Measurements from ENCODE around the gene TBCD.

Gene TBCD

GRCh38 chr17:82849076-82849945, 97.4 kb downstream of the TBCD start:
- no peak for DNase-seq (ENCODE audit: low read depth in 1 of 2, low spot score in 1 of 2)

DNA sequence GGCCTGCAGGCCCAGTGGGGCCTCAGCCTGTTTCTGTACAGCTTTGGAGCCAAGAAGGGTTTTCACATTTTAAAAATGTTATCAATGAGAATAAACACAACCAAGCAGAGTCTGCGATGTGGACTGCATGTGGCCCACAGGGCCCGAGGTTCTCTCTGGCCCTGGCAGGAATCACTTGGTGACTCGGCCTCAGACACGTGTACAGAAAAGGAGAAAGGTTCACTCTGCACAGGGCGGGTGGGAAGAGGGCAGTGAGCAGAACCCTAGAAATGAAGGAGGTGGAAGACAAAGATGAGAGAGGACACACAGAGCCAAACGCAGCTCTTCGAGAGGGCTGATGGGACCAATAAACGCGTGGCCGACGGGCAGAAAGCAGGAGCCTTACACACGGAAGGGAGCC, 99.5 kb downstream of the TBCD start:
- no peak for DNase-seq (ENCODE audit: low read depth in 1 of 2, low spot score in 1 of 2)

- DNase-seq (ENCODE audit: low read depth in 1 of 2, low spot score in 1 of 2) = no peak
Observed at GRCh38 chr17:82854226-82854625, 102.4 kb downstream of the TBCD start.

GRCh38 chr17:82856361-82856760, 104.5 kb downstream of the TBCD start:
- no peak for DNase-seq (ENCODE audit: low read depth in 1 of 2, low spot score in 1 of 2)

DNA sequence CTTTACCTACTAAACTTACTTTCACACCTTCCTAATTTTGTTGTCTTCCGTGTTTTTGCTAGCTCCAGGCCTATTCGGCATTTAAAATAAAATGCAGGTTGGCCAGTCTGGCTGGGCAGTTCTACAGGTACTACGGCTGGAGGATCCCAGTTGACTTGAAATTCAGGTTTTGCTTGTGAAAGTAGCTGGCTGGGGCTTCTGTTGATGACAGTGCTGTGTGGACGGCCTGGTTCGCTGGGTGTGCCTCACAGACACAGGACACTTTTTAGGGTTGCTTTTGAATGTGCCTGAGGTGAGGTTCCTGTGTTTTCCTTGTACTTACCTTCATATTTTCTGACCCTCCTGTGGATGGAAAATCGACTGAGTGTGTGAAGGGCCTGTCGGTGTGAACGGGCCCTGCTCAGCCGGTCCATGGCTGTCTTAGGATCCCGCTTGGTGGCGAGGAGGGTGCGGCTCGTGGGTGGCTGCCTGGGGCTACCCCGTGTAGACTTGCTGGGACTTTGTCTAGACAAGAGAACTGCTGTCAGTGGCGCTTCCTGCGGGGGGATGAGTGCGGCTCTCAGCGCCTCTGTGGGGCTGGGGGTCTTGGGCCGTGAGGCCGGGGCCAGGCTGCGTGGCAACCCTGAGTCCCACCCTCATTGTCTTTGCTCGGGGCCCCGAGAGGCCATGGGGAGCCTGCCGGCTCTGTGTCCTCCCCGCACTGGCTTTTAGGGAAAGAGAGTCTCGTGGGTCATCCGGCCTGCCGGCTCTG, 106.7 kb downstream of the TBCD start:
- no peak for DNase-seq (ENCODE audit: low read depth in 1 of 2, low spot score in 1 of 2)

DNA sequence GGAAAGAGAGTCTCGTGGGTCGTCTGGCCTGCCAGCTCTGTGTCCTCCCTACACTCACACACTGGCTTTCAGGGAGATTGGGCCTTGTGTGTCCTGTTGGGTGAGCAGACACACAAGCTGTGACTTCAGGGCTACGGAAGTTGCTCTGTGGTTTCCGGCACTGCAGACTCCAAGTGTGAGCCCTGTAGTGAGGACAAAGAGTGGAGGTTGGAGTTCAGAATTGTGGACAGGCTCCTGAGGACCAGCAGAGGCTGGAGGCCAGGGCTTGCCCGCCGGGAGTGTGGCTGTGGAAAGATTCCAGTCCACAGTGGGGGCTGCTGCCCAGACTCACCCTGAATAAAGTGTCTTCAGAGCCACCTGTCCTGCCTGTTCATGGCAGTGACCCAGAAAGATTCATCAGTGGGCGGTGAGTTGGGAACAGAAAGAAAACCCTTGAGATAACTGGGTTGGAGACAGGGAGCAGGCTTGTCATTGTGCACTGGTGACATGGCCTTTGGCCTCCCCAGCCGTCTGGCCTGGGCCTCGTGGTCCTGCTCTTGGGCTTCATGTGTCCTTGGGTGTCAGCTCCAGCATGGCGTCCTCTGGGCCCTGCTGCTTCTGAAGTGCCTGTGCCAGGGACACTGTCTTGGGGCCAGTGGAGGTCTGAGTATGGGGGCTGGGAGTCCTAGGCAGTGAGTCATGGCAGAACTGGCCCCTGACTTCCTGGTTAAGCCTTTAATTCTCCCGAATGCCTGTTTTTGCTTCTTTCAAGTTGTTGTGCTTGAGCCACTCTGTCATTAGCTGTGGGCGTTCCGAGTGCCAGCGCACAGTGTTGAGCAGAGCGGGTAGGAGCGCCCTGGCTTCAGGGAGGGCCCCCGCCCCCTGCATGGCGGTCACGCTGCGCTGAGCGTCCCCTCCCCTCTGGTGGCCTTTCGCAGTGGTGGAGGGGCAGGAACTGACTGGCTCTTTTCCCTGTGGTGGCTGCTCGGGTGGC, 107.9 kb downstream of the TBCD start:
- peak in 1 of 2 donors; percentile 28 for DNase-seq (ENCODE audit: low read depth in 1 of 2, low spot score in 1 of 2)

DNA sequence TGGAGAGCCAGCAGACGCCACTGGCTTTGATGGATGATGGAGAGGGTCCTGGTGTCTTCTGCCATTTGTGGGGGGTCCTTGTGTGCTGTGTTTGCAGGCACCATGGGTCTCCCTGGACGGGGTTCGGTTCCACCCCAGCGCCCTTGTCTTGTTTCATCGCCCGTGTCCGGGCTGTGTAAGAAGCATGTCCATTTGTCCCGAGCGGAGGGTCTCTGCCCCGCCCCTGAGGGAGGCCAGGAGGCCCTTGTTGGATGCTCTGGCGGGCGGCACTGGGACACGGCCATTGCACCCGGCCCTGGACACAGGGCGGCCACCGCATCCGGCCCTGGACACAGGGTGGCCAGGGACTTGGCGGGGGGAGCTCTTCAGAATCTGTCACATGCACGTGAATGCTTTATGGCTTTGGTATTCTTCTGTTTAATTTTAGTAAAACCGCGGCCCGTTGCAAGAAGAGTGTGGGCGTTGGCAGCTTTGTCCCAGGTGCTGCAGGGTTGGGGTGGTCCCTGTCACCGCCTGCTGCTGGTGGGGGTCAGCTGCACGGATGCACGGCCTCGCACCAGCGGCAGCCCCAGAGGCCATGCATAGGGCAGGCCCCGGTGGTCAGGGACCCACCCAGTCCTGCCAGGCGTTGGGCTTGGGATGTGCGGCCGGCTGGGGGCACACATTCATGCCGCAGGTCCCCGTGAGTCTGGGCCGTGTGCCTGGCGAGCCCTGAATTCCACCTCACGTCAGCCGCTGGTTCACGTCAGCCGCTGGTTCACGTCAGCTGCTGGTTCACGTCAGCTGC, 108.9 kb downstream of the TBCD start:
- no peak for DNase-seq (ENCODE audit: low read depth in 1 of 2, low spot score in 1 of 2)

- no peak for DNase-seq (ENCODE audit: low read depth in 1 of 2, low spot score in 1 of 2)
Observed at GRCh38 chr17:82861393-82861775, 109.5 kb downstream of the TBCD start.

- DNase-seq (ENCODE audit: low read depth in 1 of 2, low spot score in 1 of 2) = no peak
Observed at GRCh38 chr17:82862191-82862590, 110.3 kb downstream of the TBCD start.

GRCh38 chr17:82862737-82863382, 111.0 kb downstream of the TBCD start:
- DNase-seq (ENCODE audit: low read depth in 1 of 2, low spot score in 1 of 2) = no peak

DNA sequence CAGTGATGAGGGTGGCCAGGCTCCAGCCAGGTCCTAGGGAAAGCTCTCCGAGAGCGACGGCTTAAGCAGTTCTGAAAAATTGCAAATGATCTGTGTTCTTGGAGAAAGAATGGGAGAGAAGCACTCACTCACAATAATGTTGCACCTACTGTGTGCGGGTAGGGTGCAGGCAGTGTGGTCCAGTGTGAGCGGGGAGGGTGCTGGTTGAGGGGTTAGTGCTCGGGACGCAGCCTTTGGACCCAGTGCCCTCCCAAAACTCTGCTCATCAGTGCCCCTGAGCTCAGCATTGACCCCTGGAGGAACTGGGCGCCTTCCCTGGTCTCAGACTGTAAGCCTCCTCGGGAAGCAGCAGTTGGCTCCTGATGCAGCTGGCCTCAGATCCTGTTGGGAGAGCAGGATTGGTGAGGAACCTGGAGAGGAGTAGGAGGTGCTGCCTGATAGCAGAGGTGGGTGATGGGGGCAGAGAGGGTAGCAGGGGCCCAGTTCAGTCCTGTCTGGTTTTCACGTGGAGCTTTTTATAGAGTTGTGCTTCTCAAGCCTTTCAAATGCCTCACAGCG, 111.6 kb downstream of the TBCD start:
- no peak for DNase-seq (ENCODE audit: low read depth in 1 of 2, low spot score in 1 of 2)

DNA sequence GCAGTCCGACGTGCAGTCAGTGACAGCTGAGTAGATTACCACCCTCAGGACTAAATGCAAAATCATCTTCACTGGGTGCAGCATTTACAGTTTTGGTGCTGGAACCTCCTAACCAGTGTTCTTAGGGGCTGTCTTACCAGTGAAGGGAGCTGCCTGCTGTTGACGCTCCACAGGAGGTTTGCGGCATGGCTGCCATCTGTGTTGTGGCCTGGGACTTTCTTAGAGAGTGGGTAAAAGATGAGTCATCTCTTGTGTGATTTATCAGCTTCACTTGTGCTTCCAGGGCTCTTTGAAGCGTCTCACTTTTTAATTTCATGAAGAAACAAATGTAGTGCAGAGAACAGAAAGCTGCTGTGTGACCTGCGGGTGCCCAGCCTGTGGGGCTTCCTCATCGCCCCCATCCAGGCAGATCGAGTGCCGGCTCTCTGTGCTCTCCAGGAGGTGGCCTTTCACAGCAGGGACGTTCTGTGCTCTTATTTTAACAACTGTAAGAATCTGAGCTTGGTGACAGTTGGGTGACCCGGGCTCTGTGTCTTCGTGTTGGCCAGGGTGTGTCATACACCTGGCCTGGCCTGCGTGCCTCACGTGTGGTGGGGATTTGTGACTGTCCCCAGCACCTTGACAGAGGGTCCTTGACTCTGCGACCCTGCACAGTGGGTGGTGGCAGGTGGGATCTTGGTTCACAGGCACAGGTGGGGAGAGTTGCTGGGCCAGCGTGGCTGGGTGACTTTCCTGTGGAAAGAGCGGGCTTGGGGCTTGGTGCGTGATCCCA, 112.3 kb downstream of the TBCD start:
- DNase-seq (ENCODE audit: low read depth in 1 of 2, low spot score in 1 of 2) = peak; percentile 60 to 75

DNA sequence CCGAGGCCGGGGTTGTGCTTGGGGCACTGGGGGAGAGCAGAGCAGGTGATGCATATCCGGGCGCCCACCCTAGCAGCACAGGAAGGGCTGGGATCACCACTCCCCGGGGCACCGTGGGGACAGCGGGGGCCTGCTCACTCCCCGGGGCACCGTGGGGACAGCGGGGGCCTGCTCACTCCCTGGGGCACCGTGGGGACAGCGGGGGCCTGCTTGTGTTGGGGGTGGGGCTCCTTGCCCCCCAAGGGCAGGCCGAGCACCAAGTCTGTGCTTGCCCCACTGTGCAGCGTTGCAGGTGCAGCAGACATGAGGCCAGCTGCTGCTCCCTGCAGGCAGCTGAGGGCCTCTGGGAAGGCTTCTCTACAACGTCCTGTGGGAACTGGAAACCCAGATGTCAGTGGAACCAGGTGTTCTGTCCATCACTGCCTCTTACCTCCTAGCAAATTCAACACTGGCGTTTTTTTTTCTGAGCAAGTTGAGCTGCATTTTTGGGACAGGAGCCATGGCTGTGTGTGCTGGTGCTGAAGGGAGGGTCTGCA, 112.9 kb downstream of the TBCD start:
- no peak for DNase-seq (ENCODE audit: low read depth in 1 of 2, low spot score in 1 of 2)

GRCh38 chr17:82865274-82865673, 113.4 kb downstream of the TBCD start:
- DNase-seq (ENCODE audit: low read depth in 1 of 2, low spot score in 1 of 2) = no peak

- no peak for DNase-seq (ENCODE audit: low read depth in 1 of 2, low spot score in 1 of 2)
Observed at GRCh38 chr17:82865774-82866395, 114.0 kb downstream of the TBCD start.

GRCh38 chr17:82866590-82867191, 114.8 kb downstream of the TBCD start:
- DNase-seq (ENCODE audit: low read depth in 1 of 2, low spot score in 1 of 2) = no peak

GRCh38 chr17:82867763-82868325, 116.0 kb downstream of the TBCD start:
- DNase-seq (ENCODE audit: low read depth in 1 of 2, low spot score in 1 of 2) = no peak

Measured in stimulated activated CD4-positive, alpha-beta T cell treated with anti-CD3 and anti-CD28 coated beads, Interleukin-15, amount 100 ng/mL, for 1 hour (primary cell).